Right cardiac atrium (tissue), 5 donors: Measurements from ENCODE around the gene CTTNBP2NL. TPM values are rescaled to one million over a fixed set of nuclear protein-coding genes. Genes with fewer than 3 reads are reported as not detected.
"Not testable (repeated sequence)": the region's sequence is repeated elsewhere in the genome, so short reads cannot be mapped to it uniquely, and the experiment has no call there.

ENCODE experiments used
- ATAC-seq, 2 donors: fragments of 200-7000 bp; cut with Tn5 transposase; one replicate each; pipeline versions ENCODE4 v1.8.0 to v1.9.1; 2020; ENCODE audit warnings: moderate library complexity in 2 of 2, mild to moderate bottlenecking in 1 of 2
- DNase-seq, 3 donors: peaks; one replicate each; pipeline ENCODE4 v3.0.0-alpha.2; 2020
- H3K27ac ChIP-seq: one replicate; pipeline ENCODE4 v1.5.1; 2013; ENCODE audit warnings: mild to moderate bottlenecking, low read length, control low read depth, moderate library complexity
- H3K27me3 ChIP-seq: one replicate; pipeline ENCODE4 v1.6.1; 2013; ENCODE audit not compliant: control insufficient read depth, insufficient read depth
- H3K4me1 ChIP-seq: one replicate; pipeline ENCODE4 v1.6.1; 2013; ENCODE audit warnings: low read length; ENCODE audit not compliant: control insufficient read depth, insufficient read depth
- H3K4me3 ChIP-seq: one replicate; pipeline ENCODE4 v1.5.1; 2013; ENCODE audit warnings: low read length, control low read depth
- H3K9me3 ChIP-seq: one replicate; pipeline ENCODE4 v1.6.1; 2013; ENCODE audit warnings: low read length; ENCODE audit not compliant: control insufficient read depth
- WGBS: extraction: QIAGEN DNeasy Blood & Tissue Kit; methylation state at CpG from one replicate; pipeline ENCODE4 v1.1.7; 2013; 5-methylcytosine and 5-hydroxymethylcytosine counted together
- intact Hi-C, 4 donors: fragments of 100-400 bp; cut with DNase I; formaldehyde crosslinking; loops; one replicate each; pipeline versions ENCODE4 v1.11.0 to v1.14.0; 2022 to 2023
- polyA plus RNA-seq: library from polyadenylated mRNA; stranded (reverse); fragments of 200-250 nt; gene quantifications from one replicate; pipeline ENCODE4 v1.2.3, GENCODE V29; 2013
- total RNA-seq, 4 donors: library from RNA; stranded (reverse); fragmentation: NEBNext Ultra II Directional; extraction: Animal tissue kit (Norgen Biotek cat#: 25700); gene quantifications; one replicate each; pipeline ENCODE4 v1.2.1, GENCODE V29; 2021
- donor health status: healthy with polysubstance abuse.
- donor health status: DM: no; HTN: yes; CAD: no.
- donor health status: DM: no; HTN: no; CAD: no.
- donor health status: DM: no; HTN: yes; CAD: no; lungs with severe emphysema.
- donor health status: DM: yes; HTN: yes; CAD: no.

CTTNBP2NL gene
- total and polyA plus RNA-seq, 5 donors = 5.1 to 24.9 (median 16.7) TPM

DNA sequence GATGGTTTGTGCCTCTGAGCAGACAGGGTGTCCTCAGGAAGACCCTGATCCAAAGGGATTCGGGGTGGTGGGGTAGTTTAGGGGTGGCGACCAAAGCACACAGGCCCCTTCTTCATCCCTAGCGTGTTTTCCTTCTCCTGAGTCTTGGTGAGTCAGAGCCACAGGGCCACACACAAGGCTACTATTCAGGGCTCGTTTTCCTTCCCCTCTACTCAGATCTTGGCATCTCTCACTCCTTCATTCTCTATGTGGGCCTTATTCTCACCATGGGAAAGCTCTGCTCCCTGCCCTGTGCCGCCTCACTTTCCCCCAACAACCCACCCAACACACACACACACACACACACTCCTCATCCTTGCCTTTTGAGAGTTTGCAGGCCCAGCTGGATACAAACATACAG lies 69.1 kb downstream of the CTTNBP2NL start:
- Histone ChIP-seq H3K4me1 (no peaks in the 10 kb centered on the region), H3K9me3 (no peaks in the 10 kb centered on the region), H3K4me3 (no peak overlapping the region), H3K27me3 (no peaks in the 10 kb centered on the region), H3K27ac (peak overlapping the region; percentile 76)
- 60% methylated on average over 5 of the region's 5 CpGs for WGBS
- ATAC-seq (peak in 1 of 2 donors; percentile 8), DNase-seq (no peak)
- intact Hi-C loops = loop anchor here in 2 of 4 donors (2.0 to 5.0 kb wide), 2 partner anchors 68 to 72 kb away; partner anchors contain the start of gene CTTNBP2NL (in 1 of the 2)

DNA sequence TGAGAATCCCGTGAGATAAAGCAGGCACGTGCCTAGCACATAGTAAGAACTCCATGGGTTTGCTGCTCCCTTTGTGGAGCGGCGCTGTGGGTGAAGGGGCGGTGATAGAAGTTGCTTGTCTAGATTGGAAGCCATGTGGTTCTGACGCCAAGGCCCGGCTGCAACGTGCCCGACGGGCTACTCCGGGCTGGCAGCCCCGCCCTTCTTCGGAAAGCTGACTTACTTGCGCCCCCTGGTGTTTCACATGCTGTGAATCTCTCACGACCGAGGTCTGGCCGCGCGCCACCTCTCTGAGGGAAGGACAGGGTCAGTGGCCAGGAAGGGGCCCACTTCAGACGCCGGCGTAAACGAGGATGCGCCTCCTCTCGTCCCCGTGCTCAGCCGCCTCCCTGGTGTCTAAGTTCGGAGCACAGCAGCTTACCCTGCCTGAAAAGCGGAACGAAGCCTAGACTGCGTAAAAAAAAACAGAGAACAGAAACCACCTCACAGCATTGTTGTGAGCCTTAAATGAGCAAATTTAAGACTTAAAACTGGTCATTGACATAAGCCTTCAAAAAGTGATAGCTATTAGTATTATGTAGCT lies 70.2 kb downstream of the CTTNBP2NL start:
- WGBS = 1% methylated on average over 31 of the region's 31 CpGs
- Histone ChIP-seq H3K4me3 (peak overlapping the region; percentile 36), H3K9me3 (no peaks in the 10 kb centered on the region), H3K27me3 (no peaks in the 10 kb centered on the region), H3K27ac (peak overlapping the region; percentile 76), H3K4me1 (no peaks in the 10 kb centered on the region)
- DNase-seq (peak; percentile 97 to 98 (median 98)), ATAC-seq (peak; percentile 92 to 93)
- intact Hi-C loops = loop anchor here in 3 of 4 donors (1.0 to 5.0 kb wide), 3 partner anchors 69 to 76 kb away; partner anchors contain the start of gene CTTNBP2NL (in 1 of the 3)

DNA sequence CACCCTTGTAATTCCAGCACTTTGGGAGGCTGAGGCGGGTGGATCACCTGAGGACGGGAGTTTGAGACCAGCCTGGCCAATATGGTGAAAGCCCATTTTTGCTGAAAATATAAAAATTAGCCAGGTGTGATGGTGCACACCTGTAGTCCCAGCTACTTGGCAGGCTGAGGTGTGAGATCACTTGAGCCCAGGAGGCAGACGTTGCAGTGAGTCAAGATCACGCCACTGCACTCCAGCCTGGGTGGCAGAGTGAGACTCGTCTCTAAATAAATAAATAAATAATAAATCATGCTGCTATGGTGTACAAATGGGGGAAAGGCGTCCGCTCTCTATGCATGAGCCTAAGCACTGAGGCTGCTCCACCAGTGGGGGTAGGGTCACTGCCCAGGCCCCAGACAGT lies 74.3 kb downstream of the CTTNBP2NL start:
- H3K9me3 ChIP-seq, H3K27me3 ChIP-seq, H3K4me1 ChIP-seq, intact Hi-C loops, ATAC-seq, H3K27ac ChIP-seq, DNase-seq, H3K4me3 ChIP-seq: not testable (repeated sequence)
- WGBS = 86% methylated on average over 7 of the region's 7 CpGs

DNA sequence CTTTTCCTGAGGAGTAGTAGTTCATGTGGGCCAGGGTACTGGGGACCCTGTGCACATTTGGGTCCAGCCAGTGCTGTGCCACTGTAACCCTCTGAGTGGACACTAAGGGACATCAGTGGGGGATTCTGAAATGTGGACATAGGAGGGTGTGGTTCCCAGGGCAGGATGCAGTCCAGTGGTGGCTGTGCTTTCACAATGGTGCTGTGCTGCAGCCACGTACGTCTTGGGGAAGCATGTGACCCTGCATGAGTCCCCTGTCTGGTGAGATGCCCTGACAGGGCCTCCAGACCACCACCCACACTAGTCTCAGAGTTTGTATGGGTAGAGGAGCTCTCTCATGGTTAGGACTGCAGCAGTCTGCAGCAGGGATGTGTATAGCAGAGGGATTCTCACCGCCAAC lies 75.0 kb downstream of the CTTNBP2NL start:
- no peaks in the 10 kb centered on the region for H3K9me3 ChIP-seq
- no peaks in the 10 kb centered on the region for H3K4me1 ChIP-seq
- intact Hi-C loops = no loop called here
- H3K4me3 ChIP-seq = no peak overlapping the region
- 75% methylated on average over 3 of the region's 3 CpGs for WGBS
- H3K27me3 ChIP-seq = no peaks in the 10 kb centered on the region
- DNase-seq (no peak), ATAC-seq (no peak)
- no peak overlapping the region for H3K27ac ChIP-seq

DNA sequence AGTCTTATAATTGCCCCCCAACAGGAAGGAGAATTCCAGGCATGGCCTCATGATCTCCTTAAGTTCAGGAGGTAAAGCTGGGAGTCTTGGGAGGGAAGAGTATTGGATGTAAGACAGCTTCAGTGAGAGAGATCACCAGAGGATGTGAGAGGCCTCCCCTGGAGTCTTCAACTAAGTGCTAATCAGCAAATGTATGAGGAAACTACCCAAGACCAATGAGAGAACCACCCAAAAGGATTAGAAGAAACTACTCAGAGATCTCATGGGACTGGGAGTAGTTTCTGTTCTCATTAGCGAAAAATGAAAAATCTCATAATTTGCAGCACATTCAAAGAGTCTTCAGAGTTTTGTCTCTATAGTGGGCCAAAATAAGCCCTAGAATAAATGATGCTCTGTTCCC lies 76.1 kb downstream of the CTTNBP2NL start:
- no peaks in the 10 kb centered on the region for H3K27me3 ChIP-seq
- no peaks in the 10 kb centered on the region for H3K4me1 ChIP-seq
- ATAC-seq (no peak), DNase-seq (no peak)
- intact Hi-C loops = no loop called here
- no peak overlapping the region for H3K4me3 ChIP-seq
- H3K9me3 ChIP-seq = peaks cover 1% of the 10 kb centered on the region
- no peak overlapping the region for H3K27ac ChIP-seq
- 96% methylated on average over 1 of the region's 1 CpG for WGBS

DNA sequence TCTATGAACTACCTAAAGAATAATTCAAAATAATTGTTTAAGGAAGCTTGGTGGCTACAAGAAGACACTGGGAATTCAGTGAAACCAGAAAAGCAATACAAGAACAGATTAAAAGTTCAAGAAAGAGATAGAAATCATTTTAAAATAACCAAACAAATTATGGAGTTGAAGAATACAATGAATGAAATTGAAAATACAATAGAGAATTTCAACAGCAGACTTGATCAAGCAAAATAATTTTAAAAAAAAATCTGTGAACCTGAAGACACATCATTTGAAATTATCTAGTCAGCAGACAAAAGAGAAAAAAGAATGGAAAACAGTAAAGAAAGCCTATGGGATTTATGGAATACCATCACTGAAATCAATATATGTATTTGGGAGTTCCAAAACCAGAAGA lies 81.5 kb downstream of the CTTNBP2NL start:
- Histone ChIP-seq H3K27me3 (no peaks in the 10 kb centered on the region), H3K27ac (no peak overlapping the region), H3K4me3 (no peak overlapping the region), H3K4me1 (no peaks in the 10 kb centered on the region), H3K9me3 (peaks cover 2% of the 10 kb centered on the region)
- intact Hi-C loops = no loop called here
- DNase-seq (no peak), ATAC-seq (no peak)

DNA sequence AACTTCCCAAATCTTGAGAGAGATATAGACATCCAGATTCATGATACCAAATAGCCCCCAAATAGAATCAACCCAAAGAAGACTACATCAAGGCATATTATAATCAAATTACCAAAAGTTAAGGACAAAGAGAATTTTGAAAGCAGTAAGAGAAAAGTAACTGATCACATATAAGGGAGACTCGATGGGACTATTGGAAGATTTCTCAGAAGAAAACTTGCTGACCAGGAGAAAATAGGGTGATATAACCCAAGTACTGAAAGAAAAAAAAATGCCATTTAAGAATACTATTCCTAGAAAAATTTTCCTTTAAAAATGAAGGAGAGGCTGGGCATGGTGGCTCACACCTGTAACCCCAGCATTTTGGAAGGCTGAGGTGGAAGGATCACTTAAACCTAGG lies 82.3 kb downstream of the CTTNBP2NL start:
- DNase-seq (no peak), ATAC-seq (no peak)
- no peak overlapping the region for H3K4me3 ChIP-seq
- intact Hi-C loops = no loop called here
- 94% methylated on average over 1 of the region's 1 CpG for WGBS
- no peaks in the 10 kb centered on the region for H3K27me3 ChIP-seq
- no peak overlapping the region for H3K27ac ChIP-seq
- H3K9me3 ChIP-seq = peaks cover 2% of the 10 kb centered on the region
- H3K4me1 ChIP-seq = no peaks in the 10 kb centered on the region

DNA sequence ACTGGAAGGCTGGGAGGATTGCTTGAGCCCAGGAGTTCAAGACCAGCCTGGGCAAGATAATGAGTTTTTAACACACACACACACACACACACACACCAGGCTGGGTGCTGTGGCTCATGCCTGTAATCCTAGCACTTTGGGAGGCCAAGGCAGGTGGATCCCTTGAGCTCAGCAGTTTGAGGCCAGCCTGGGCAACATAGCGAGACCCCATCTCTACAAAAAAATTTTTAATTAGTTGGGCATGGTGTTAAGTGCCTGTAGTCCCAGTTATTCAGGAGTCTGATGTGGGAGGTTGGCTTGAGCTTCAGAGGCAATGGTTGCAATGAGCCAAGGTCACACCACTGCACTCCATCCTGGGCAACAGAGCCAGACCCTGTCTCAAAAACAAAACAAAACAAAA lies 90.0 kb downstream of the CTTNBP2NL start:
- 93% methylated on average over 1 of the region's 1 CpG for WGBS
- H3K9me3 ChIP-seq, H3K4me3 ChIP-seq, DNase-seq, H3K27ac ChIP-seq, H3K27me3 ChIP-seq, intact Hi-C loops, ATAC-seq, H3K4me1 ChIP-seq: not testable (repeated sequence)

DNA sequence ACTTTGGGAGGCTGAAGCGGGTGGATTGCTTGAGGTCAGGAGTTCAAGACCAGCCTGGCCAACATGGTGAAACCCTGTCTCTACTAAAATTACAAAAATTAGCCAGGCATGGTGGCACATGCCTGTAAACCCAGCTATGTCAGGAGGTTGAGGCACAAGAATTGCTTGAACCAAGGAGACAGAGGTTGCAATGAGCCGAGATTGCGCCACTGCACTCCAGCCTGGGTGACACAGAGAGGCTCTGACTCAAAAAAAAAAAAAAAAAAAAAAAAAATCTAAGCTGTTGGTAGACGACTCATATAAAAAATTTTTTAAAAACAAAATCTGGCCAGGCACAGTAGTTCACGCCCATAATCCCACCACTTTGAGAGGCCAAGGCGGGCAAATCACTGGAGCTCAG lies 91.7 kb downstream of the CTTNBP2NL start:
- intact Hi-C loops = not testable (repeated sequence)

DNA sequence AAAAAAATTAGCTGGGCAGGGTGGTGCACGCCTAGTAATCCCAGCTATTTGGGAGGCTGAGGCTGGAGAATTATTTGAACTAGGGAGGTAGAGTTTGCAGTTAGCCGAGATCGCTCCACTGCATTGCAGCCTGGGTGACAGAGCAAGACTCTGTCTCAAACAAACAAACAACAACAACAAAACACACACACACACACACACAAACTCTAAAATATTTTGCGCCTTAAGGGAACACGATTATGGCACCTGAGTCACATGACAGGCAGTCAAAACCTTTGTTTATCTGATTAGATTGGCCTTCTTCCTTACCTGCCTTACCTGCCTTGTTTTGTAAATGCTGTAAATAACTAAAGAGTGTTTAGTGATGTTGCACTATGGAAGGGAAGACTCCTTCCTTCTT lies 92.1 kb downstream of the CTTNBP2NL start:
- H3K9me3 ChIP-seq = no peaks in the 10 kb centered on the region
- intact Hi-C loops = no loop called here
- H3K27ac ChIP-seq = no peak overlapping the region
- H3K4me1 ChIP-seq = no peaks in the 10 kb centered on the region
- no peak overlapping the region for H3K4me3 ChIP-seq
- ATAC-seq (no peak), DNase-seq (no peak)
- no peaks in the 10 kb centered on the region for H3K27me3 ChIP-seq
- WGBS = 96% methylated on average over 5 of the region's 5 CpGs

More for the DNA sequence above, 91.7 kb downstream of the CTTNBP2NL start:
- not testable (repeated sequence) for H3K27me3 ChIP-seq, H3K4me1 ChIP-seq, H3K4me3 ChIP-seq, DNase-seq, H3K9me3 ChIP-seq, ATAC-seq, H3K27ac ChIP-seq
- WGBS = 82% methylated on average over 6 of the region's 6 CpGs

DNA sequence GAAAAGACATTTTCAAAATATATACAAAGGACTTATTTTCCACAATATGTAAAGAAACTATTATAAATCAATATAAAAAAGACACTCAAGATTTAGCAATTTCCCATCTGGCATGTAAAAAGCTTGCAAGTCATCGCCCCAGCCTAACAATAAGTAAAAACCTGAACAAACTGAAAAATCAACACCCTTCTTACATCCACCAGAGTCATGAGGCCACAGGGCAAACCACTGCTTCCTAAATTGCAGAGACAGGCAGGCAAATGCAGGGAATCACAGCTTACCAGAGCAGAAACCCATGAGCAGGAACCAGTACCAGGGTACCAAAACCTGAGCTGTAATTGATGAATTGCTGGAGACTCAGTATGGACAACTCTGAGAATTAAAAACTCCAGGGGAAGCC lies 96.1 kb downstream of the CTTNBP2NL start:
- no peak for ATAC-seq
- Histone ChIP-seq H3K9me3 (no peaks in the 10 kb centered on the region), H3K4me3 (no peak overlapping the region), H3K27ac (no peak overlapping the region), H3K4me1 (no peaks in the 10 kb centered on the region), H3K27me3 (no peaks in the 10 kb centered on the region)
- intact Hi-C loops = no loop called here
- WGBS = 90% methylated on average over 1 of the region's 1 CpG
- DNase-seq = no peak

DNA sequence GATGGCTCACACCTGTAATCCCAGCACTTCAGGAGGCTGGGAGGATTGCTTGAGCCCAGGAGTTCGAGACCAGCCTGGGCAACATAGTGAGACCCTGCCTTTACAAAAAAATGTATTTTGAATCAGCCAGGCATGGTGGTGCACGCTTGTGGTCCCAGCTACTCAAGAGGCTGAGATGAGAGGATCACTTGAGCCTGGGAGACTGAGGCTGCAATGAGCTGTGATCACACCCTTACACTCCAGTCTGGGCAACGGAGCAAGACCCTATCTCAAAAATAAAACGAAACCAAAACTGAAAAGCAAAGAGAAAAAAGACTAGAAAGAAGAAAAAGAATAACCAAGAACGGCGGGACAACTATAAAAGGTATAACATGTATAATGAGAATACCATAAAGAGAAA lies 97.3 kb downstream of the CTTNBP2NL start:
- 82% methylated on average over 6 of the region's 6 CpGs for WGBS
- H3K4me1 ChIP-seq = no peaks in the 10 kb centered on the region
- H3K27me3 ChIP-seq = no peaks in the 10 kb centered on the region
- H3K4me3 ChIP-seq = no peak overlapping the region
- intact Hi-C loops = no loop called here
- no peak for DNase-seq
- H3K9me3 ChIP-seq = no peaks in the 10 kb centered on the region
- ATAC-seq = no peak
- H3K27ac ChIP-seq = no peak overlapping the region
